GM18520 (cell line): ENCODE data around the gene LRRC72.
"Not testable (repeated sequence)": the region's sequence is repeated elsewhere in the genome, so short reads cannot be mapped to it uniquely, and the experiment has no call there.

Experiments used
- ATAC-seq: cut with Tn5 transposase; IDR thresholded peaks from one replicate; pipeline ENCODE4 v1.9.1; 2021; ENCODE audit not compliant: unreplicated experiment

The LRRC72 gene

DNA sequence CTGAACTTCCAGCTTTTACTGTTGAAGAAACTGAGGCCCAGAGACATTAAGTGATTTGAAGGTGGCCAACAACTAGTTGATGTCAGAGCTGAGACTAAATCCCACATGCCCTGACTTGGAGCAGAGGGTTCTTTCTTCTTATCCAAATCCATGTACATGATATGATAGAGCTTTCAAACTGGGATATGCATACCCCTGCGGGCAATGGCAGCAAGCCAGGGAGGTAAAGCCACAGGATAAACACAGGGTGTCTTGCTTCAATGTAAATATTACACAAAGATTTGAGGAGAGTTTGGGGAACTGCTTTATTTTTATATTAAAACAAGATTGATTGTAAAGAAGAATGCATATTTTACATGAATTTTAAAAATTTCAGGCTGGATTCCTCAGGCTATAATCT is 2.3 kb upstream of the LRRC72 start:
- ATAC-seq, result no peak

DNA sequence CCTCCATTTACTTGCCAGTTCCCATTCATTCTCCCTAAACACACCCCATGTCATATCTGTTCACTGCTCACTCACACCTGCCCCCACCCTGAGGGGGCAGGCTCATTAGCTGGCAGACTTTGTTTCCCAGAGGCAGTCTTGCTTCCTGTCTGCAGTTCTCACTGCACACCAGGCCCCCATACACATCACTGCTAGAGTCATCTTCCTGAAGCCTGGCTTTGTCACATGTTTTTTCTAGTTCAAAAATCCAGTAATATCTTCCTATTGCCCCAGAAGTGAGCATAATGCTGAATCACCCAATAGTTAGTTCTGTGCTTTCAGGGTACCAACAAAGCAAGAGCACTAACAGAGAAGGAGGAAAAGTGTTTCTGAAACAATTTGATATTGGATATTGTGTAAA is 1.9 kb downstream of the LRRC72 start:
- ATAC-seq, result no peak

DNA sequence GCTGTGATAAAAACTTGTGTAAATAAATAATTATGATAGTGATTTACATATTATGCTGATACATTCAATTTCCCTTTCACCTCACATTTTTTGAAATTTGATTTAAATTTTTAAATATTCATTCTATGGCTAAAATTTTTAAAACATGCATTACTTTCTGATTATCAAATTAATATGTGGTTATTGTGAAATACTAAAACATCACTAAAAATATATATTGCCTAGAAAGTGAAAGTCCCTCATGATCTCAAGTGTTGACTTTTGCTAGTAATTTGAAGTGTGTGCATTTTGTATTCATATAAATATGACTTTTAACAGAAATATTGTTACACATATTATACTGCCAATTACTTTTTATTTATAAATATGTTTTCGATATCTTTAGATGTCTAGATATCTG is 3.1 kb downstream of the LRRC72 start:
- no peak for ATAC-seq

DNA sequence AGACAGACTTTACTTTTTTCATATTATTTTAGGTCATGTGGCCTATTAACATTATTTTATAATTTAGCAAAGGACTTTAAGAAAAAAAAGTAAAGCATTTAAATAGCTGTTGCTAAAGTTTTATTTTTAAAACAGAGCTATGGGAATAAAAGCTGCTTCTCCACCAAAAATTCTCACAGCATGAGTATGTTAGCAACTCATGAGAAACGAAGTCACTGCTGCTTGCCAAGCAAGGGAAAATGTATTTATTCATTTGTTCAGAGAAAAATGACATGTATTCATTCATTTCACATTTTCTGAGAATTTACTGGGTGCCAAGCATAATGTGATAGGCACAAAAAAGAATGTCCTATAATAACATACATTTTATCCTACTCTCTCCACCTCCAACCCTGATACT is 5.1 kb downstream of the LRRC72 start:
- no peak for ATAC-seq

DNA sequence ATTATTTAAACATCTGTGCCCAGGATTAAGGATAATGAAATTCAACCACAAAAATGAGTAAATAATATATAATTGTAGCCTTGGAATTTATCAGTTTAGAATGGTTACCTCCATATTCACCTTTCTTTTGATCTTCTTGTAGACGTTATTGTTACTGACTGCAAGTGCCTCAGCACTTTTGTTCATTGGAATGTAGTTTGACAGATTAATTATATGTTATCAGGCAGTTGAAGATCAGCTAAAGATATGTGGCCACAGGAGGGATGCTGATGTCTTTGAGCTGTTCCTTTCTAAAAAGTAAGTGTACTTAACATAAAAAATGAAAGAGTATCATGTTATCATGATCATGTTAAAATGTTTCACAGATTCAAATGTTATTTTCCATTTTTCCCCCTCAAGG is 5.6 kb downstream of the LRRC72 start:
- no peak for ATAC-seq

DNA sequence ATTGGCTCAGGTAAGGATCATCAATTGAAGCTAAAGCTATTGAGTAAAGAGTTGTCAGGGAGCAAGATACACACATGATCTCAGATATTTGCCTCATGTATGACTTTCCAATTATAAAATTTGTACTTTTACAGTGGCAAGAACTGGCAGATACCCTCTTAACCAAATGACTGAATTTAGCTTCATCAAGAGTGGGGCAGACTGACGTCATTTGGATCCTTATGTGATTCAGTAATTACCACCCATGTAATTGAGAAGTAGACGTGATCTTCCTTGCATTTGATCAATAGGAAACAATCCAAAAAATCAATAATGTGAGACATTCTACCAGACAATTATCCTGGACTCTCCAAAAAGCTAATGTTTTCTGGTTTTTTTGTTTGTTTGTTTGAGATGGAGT is 8.9 kb downstream of the LRRC72 start:
- ATAC-seq, result no peak

DNA sequence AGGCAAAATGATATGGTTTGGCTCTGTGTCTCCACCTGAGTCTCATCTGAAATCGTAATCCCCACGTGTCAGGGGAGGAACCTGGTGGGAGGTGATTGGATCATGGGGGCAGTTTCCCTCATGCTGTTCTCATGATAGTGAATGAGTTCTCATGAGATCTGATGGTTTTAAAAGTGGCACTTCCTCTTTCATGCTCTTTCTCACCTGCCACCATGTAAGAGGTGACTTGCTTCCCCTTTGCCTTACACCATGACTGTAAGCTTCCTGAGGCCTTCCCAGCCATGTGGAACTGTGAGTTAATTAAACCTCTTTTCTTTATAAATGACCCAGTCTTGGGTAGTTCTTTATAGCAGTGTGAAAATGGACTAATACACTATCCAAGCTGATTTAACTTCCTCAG is 13.9 kb downstream of the LRRC72 start:
- ATAC-seq, result not testable (repeated sequence)

DNA sequence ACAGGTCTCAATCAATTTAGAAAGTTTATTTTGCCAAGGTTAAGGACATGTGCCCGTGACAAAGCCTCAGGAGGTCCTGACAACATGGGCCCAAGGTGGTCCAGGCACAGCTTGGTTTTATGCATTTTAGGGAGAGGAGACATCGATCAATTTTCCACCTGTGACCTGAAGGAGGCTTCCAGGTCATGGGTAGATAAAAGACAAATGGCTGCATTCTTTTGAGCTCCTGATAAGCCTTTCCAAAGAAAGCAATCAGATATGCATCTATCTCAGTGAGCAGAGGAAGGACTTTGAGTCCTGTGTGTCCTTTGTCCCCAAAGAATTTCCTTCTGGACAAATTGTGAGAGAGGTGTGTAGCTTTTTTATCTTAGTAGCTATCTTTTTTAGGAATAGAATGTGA is 15.8 kb downstream of the LRRC72 start:
- no peak for ATAC-seq

DNA sequence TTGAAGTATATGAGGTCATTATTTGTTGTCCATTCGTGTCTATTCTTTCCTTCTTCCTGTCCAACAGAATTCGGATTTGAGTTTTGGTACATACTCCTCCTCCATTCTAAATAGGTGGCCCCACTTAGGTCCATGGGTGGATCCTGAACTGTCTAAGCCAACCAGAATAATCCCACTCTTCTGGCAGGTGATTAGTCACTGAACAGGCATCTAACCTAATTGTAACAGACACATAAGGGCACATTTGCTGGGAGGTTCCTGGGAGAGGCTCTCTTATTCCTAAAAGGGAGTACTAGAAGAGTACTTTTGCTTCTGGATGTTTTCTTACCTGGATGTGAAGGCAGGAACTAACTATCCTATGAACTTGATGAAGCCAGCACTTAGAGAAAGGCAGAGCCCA is 16.8 kb downstream of the LRRC72 start:
- ATAC-seq, result no peak

DNA sequence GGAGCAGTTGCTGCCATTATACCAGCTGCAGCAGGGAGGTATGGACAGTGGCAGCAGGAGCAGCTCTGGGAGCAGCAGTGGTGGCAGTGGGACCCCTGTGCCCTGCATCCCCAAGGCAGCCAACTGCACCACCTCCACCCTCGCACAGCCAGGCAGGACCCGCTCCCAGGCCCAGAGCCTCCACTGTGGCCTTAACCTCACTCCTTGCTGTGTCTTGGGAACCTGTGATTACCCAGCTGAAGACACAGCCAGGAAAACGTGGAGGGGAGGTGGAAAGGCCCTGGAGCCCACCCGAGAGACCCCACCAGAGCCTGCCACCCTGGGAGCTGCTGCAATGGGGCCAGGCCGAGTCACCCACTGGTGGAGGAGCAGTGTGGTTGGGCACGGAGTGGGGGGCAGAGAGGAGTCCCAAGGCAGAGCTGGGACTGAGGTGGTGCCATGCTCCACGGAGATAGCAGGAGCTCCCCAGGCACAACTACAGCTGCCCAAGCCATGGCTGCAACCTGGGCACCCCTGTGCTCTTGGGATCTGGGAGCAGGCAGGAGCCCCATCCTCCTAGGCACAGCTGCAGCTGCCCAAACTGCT is 20.4 kb downstream of the LRRC72 start:
- no peak for ATAC-seq

DNA sequence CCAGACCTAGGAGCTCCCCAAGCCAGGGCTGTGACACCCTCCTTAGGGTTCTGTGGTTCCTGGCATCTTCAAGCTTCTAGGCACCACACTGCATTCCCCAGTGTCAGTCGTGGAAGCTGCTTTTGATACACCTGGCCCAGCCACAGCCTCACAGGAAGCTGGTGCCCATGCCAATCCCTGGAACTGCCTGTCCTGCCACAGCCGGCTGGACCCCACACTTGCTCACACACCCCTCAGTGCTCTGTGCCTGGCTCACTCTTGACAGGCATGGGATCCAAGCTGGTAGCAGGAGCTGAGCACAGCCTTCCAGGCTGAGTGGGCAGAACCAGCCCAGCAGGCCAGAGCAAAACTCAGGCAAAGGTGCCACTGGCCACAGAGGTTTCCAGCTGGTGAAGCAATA is 21.8 kb downstream of the LRRC72 start:
- ATAC-seq, result no peak

DNA sequence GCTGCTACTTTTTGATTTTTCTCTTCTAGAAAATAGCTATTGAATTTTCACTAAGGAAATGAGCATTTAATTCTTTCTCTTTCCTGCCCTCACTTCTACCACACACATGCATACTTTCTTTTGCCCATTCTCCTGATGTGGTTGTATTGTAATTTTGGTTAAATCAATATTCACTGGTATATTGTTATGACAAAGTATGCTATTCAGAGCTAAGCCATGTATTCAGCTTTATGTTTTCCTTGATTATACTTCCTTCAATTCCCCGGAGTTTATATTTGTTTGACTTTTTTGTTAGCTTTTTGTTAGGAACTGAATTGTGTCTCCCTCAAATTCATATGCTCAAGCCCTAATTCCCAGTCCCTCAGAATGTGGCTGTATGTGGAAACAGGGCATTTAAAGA is 24.0 kb downstream of the LRRC72 start:
- ATAC-seq, result no peak

DNA sequence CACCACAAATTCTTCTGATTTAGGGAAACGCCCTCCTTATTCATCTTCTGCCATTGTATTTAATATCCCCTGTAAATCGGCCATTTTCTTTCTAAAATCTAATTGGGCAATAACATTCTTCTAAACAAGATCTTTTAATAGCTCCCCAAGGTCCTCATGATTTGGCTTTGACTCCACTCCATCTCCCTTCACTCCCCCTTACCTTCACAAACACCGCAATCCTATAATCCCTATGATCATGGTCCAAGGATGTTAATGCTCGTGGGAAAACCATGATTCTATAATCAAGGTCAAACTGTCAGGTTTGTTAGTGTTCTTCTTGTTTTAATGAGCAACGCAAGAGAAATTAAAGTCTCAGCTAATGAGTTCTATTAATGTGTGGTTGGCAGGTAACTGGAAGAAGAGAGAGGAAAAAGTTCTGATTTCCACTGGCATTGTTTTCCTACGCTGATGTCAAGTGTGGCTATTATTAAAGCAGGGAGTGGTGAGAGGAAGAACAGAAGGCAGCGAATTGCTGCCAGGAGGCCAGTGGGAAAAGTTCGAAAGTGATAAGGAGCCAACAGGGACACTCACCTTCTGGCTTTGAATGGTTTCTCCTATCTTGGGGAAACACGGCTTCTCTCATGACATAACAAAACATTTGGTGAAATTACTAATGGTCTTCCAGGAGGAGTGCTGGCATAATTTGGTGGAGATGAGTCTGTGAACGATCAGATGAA is 28.1 kb downstream of the LRRC72 start:
- ATAC-seq, result no peak

DNA sequence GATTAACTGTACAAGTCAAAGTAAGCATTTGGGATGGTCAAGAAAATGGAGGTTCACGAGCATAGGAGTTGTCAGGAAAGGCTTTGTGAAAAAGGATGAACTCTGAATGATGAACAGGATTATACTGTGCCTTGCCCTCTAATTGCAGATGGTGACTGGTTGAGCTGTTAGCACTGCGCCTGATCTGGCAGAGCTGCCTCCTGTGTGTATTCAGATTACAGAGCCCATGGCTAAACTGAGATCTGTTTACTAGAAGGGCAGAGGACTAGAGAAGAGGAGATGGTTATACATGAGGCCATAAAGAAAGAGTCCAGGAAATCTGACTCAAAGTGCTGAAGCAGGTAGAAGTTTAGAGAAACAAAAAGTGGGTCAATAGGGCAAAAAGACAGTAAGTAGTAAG is 29.7 kb downstream of the LRRC72 start:
- no peak for ATAC-seq

DNA sequence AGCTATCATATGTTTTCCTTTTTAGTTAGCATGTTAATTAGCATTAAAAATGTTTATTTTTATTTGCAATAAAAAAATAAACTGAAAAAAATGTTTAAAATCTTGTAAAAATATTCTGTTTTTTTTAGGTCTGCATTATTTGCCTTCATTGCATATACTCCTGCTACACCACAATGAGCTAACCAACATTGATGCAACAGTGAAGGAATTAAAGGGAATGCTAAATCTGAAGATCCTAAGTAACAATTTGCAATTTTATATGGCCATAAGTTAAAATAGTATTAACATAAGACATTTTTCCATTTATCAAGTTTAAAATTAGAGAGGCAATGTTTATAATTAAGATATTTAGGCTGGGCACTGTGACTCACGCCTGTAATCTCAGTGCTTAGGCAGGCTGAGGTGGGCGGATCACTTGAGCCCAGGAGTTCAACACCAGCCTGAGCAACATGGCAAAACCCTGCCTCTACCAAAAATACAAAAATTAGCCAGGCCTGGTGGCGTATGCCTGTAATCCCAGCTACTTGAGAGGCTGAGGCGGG is 32.2 kb downstream of the LRRC72 start:
- ATAC-seq, result no peak

DNA sequence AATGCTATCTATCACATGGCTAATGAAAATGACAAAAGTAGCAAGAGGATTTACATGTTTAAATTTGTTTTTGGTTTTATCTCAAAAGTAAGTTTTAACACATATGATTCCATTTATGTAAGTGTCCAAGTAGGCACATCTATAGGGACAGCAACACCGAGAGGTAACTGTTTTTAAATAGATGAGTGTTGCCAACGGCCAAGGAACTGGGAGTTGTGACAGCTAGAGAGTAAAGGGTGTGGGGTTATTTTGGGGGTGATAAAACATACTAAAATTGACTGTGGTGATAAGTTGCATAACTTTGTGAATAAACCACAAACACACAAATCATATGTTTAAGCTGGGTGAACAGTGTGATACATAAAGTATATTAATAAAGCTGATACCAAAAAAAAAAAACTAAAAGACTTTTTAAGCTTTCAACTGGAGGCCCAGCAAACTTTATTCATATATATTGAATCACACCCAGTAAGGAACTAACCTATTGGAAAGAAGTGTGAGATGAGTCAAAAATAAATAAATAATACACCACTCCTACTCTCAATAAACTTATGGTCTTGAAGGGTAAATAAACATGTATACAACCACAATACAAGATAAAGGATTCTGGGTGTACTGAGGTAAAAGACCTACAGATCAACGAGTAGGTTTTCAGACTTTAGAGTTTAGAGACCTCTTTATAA is 33.0 kb downstream of the LRRC72 start:
- ATAC-seq, result no peak

DNA sequence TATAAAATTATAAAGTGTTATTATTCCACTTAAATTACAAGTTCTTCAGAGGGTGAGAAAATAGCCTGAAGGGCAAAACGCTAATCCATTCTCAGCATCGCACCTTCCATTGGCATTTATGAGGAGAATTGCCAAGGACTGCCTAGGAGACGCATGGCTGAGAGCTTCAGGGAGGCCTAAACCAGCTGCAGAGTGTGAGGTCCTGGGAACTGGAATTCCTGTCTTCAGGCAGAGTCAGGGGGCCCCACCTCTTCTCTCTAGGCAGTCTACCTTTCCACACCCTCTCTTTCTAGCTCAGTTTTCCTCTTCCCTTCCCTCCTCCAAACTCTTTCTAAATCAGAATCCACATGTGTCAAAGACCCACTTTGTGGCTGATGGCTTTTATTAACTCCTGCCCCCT is 35.3 kb downstream of the LRRC72 start:
- ATAC-seq, result no peak

DNA sequence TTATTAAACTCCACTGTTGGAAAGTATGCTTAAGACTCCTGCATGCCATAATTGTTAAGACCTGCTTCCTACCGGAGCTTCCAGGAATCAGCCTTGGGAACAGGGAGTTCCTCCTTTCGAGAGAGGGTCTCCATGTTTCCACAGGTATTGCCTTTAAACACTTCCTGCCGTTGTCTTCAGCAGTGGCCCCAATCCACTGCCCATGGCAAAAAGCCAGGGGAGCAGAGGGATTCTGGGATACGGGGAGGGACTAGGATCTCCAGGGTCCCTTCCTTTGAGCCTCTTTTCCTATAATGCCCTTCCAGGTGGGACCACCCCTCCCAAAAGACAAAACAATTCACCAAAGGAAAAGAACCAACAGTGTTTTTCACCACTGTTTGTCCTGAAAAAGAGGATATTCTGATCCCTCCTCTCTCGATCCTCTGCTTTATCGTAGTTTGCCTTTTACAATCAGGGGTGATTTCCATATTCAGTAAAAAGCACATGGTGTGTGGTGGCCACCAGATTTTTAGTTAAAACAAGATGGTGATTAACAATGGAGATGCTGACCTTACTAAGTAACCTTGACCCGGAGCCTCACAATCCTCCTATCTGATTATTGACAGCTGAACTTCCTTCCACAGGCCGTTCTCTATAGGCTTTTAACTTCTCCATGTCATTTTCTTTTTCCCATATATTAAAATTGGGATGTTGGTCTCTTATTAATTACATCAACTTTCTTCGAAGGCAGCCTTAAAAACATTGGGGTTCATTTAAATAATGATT is 36.0 kb downstream of the LRRC72 start:
- no peak for ATAC-seq

DNA sequence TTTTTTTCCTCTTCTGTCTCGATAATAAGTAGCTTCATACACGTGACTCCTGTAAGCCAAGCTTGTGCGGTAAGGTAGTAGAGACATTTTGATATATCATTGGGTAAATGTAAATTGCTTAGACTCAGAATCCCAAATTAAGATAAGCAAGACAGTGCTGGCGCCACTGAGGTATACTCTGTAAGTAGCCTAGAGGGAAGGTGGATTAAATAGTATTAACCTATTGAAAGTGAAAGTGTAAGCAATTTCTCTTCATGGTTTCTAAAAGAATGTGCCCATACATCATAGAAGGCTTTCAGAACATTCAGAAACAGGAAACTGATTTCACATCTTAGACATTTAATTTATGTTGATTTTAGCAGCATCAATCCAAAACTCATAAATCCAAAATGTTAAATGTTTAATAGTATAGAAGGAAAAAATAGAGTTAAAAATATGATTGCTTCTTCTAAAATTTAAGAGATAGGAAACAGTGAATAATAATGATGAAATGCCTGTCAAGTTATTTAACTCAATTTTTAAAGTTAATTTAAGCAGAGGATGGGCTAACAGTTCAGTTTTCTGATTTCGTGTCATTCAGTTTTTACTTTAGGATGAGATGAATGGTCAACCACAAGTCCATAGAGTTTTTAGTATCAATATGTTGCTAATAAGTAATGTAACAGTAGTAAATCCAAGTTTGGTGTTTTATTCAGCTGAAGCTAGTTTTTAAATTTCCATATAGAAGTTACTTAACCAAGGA is 36.8 kb downstream of the LRRC72 start:
- ATAC-seq, result peak; percentile 44

DNA sequence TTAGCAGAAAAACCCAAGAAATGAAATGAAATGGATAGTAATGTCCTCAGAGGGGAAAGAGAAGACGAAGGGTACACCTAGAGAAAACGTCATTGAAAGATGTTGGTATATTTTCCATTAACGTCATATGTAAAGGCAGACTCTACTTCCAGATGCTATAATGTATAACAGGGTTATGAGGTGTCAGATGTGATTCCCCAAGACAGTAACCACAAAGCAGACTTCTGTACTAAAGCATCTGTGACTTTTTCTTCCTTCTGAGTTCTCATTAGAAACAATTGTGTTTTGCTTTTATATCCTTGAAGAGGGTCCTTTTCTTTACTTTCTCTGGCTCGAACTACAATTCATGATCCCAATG is 37.4 kb downstream of the LRRC72 start:
- ATAC-seq, result no peak

DNA sequence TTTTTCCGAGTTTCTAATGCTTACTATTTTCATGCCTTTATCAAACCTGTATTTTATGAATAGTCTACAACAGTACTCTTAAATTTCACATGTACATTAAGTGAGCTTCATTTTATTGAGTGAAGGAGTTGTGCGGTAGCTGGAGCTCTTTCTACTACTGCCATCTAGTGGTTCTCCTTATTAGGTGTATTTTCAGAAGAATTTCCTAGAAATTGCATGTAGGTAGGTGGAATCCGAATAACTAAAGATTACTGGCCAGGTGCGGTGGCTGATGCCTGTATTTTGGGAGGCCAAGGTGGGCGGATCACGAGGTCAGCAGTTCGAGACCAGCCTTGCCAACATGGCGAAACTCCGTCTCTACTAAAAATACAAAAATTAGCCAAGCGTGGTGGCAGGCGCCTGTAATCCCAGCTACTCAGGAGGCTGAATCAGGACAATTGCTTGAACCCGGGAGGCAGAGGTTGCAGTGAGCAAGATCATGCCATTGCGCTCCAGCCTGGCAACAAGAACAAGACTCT is 38.3 kb downstream of the LRRC72 start:
- peak; percentile 50 for ATAC-seq
